Neural cell (in vitro differentiated cells): ENCODE data around the gene CCNK. TPM values are rescaled to one million over a fixed set of nuclear protein-coding genes. Genes with fewer than 3 reads are reported as not detected.

Source experiments
- H2AFZ ChIP-seq: fragments of 200-600, 300-800 bp; sonication (generic), shearing (Covaris generic); 2 replicates; pipeline ENCODE4 v1.6.0; 2014; ENCODE audit warnings: low read depth, mild to moderate bottlenecking, antibody characterized with exemption, low read length, moderate library complexity
- H3F3A ChIP-seq: fragments of 200-600 bp; shearing (Covaris generic); 2 replicates; pipeline ENCODE4 v1.6.1; 2016; ENCODE audit warnings: mild to moderate bottlenecking, moderate library complexity, mixed read lengths, antibody characterized with exemption, low read length; ENCODE audit not compliant: insufficient read depth, poor library complexity, severe bottlenecking
- H3K27ac ChIP-seq: fragments of 200-600, 300-800 bp; sonication (generic), shearing (Covaris generic); 2 replicates; pipeline ENCODE4 v1.5.1; 2014; ENCODE audit warnings: mild to moderate bottlenecking, low read length, moderate library complexity
- H3K27me3 ChIP-seq: fragments of 300-800, 200-600 bp; sonication (generic), shearing (Covaris generic); 2 replicates; pipeline ENCODE4 v1.6.0; 2014; ENCODE audit warnings: mild to moderate bottlenecking, low read depth, low read length, moderate library complexity; ENCODE audit not compliant: insufficient read depth
- H3K36me3 ChIP-seq: fragments of 300-800, 200-600 bp; sonication (generic), shearing (Covaris generic); 2 replicates; pipeline ENCODE4 v1.5.1; 2014; ENCODE audit warnings: mild to moderate bottlenecking, antibody characterized with exemption, low read length, moderate library complexity; ENCODE audit not compliant: insufficient read depth
- H3K4me2 ChIP-seq: fragments of 300-800, 200-600 bp; sonication (generic), shearing (Covaris generic); 2 replicates; pipeline ENCODE4 v1.6.0; 2014; ENCODE audit warnings: mild to moderate bottlenecking, low read length
- H3K4me3 ChIP-seq: fragments of 300-800, 200-600 bp; sonication (generic), shearing (Covaris generic); 2 replicates; pipeline ENCODE4 v1.5.1; 2014; ENCODE audit warnings: mild to moderate bottlenecking, low read length, moderate library complexity
- H3K79me2 ChIP-seq: fragments of 200-600 bp; shearing (Covaris generic); replicated peaks from 2 replicates; pipeline ENCODE4 v1.6.0; 2014; ENCODE audit warnings: mild to moderate bottlenecking, low read length, moderate library complexity; ENCODE audit not compliant: insufficient read depth
- H3K9ac ChIP-seq: fragments of 300-800, 200-600 bp; sonication (generic), shearing (Covaris generic); 2 replicates; pipeline ENCODE4 v1.6.1; 2016; ENCODE audit warnings: mild to moderate bottlenecking, low read length, mixed read lengths
- H3K9me2 ChIP-seq: fragments of 200-600 bp; shearing (Covaris generic); 2 replicates; pipeline ENCODE4 v1.6.1; 2016; ENCODE audit warnings: mild to moderate bottlenecking, low read length, mixed read lengths; ENCODE audit not compliant: insufficient read depth
- H3K9me3 ChIP-seq: fragments of 200-600, 300-800 bp; sonication (generic), shearing (Covaris generic); 2 replicates; pipeline ENCODE4 v1.6.1; 2016; ENCODE audit warnings: mild to moderate bottlenecking, mixed run types, low read length, moderate library complexity, mixed read lengths
- H4K20me1 ChIP-seq: fragments of 200-600 bp; shearing (Covaris generic); 2 replicates; pipeline ENCODE4 v1.6.1; 2016; ENCODE audit warnings: mild to moderate bottlenecking, mixed run types; ENCODE audit not compliant: insufficient read depth
- EP300 ChIP-seq: fragments of 450-650 bp; conservative IDR thresholded peaks from 2 replicates; pipeline ENCODE4 v1.6.1; 2014; ENCODE audit warnings: antibody characterized with exemption, mild to moderate bottlenecking, moderate library complexity; ENCODE audit not compliant: poor library complexity, severe bottlenecking
- EZH2 ChIP-seq: fragments of 200-600, 300-800 bp; shearing (Covaris generic), sonication (generic); IDR thresholded peaks from 2 replicates; pipeline ENCODE4 v1.6.1; 2014; ENCODE audit warnings: antibody characterized with exemption, low read length, borderline replicate concordance, mild to moderate bottlenecking; ENCODE audit not compliant: insufficient read depth, poor library complexity, severe bottlenecking
- MXI1 ChIP-seq: fragments of 450-650 bp; conservative IDR thresholded peaks from 2 replicates; pipeline ENCODE4 v1.6.1; 2014; ENCODE audit warnings: antibody characterized with exemption, mild to moderate bottlenecking; ENCODE audit not compliant: poor library complexity, severe bottlenecking
- POLR2AphosphoS5 ChIP-seq: IDR thresholded peaks from 2 replicates; pipeline ENCODE4 v1.6.1; 2012
- RAD21 ChIP-seq: fragments of 450-650 bp; conservative IDR thresholded peaks from 2 replicates; pipeline ENCODE4 v1.6.1; 2014; ENCODE audit warnings: antibody characterized with exemption, mild to moderate bottlenecking, moderate library complexity
- SMC3 ChIP-seq: fragments of 450-650 bp; conservative IDR thresholded peaks from 2 replicates; pipeline ENCODE4 v1.6.1; 2014; ENCODE audit warnings: antibody characterized with exemption, mild to moderate bottlenecking, moderate library complexity; ENCODE audit not compliant: poor library complexity
- TAF1 ChIP-seq: IDR thresholded peaks from 2 replicates; pipeline ENCODE4 v1.6.1; 2012; ENCODE audit warnings: low read depth
- polyA plus RNA-seq: library from polyadenylated mRNA; depleted of rRNA; stranded (reverse); fragments of >200 nt; gene quantifications from 2 replicates; pipeline ENCODE4 v1.2.3, GENCODE V29; 2014
- TF ChIP-seq, protein P1 (sequence below): fragments of 450-650 bp; IDR thresholded peaks from 2 replicates; pipeline ENCODE4 v1.5.1; 2014; ENCODE audit warnings: antibody characterized with exemption, mild to moderate bottlenecking, moderate library complexity; ENCODE audit not compliant: poor library complexity, severe bottlenecking
- TF ChIP-seq, protein P2 (sequence below): IDR thresholded peaks from 2 replicates; pipeline ENCODE4 v1.6.1; 2012; ENCODE audit warnings: borderline replicate concordance

The CCNK gene
- polyA plus RNA-seq, 1 donor from 2014 or later: 11.2 TPM

DNA sequence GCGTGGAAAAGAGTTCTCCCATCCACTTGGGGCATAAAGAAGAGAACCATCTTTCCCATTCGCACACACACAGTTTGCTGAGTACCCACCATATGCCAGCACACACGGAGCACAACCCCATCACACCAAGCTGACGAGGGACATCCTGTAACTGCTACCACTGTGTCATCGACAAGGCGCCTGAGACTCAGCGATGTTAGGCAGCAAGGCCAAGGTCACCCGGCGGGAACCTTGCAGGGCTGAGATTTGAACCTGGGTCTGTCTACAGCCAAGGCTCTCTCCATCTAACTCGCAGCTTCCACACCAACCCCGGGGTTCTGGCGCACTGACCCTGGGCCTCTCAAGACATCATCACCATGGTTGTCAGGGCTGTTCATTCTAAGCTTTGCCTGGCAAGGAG is 62.8 kb downstream of the CCNK start:
- H2AFZ ChIP-seq: no peak overlapping the region
- H3K9me2 ChIP-seq: no peaks in the 10 kb centered on the region
- H3K27me3 ChIP-seq: no peaks in the 10 kb centered on the region
- TF ChIP-seq EP300 (no peak), RAD21 (no peak), POLR2AphosphoS5 (no peak), MXI1 (no peak), SMC3 (no peak)
- TF ChIP-seq, protein P1, sequence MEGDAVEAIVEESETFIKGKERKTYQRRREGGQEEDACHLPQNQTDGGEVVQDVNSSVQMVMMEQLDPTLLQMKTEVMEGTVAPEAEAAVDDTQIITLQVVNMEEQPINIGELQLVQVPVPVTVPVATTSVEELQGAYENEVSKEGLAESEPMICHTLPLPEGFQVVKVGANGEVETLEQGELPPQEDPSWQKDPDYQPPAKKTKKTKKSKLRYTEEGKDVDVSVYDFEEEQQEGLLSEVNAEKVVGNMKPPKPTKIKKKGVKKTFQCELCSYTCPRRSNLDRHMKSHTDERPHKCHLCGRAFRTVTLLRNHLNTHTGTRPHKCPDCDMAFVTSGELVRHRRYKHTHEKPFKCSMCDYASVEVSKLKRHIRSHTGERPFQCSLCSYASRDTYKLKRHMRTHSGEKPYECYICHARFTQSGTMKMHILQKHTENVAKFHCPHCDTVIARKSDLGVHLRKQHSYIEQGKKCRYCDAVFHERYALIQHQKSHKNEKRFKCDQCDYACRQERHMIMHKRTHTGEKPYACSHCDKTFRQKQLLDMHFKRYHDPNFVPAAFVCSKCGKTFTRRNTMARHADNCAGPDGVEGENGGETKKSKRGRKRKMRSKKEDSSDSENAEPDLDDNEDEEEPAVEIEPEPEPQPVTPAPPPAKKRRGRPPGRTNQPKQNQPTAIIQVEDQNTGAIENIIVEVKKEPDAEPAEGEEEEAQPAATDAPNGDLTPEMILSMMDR: no peak
- no peak overlapping the region for H3K27ac ChIP-seq
- no peaks in the 10 kb centered on the region for H4K20me1 ChIP-seq
- H3K9me3 ChIP-seq: no peaks in the 10 kb centered on the region
- no peaks in the 10 kb centered on the region for H3K36me3 ChIP-seq
- H3K9ac ChIP-seq: no peak overlapping the region
- peaks cover 13% of the 10 kb centered on the region for H3K79me2 ChIP-seq
- H3K4me2 ChIP-seq: no peak overlapping the region
- H3K4me3 ChIP-seq: no peak overlapping the region
- H3F3A ChIP-seq: no peaks in the 10 kb centered on the region

DNA sequence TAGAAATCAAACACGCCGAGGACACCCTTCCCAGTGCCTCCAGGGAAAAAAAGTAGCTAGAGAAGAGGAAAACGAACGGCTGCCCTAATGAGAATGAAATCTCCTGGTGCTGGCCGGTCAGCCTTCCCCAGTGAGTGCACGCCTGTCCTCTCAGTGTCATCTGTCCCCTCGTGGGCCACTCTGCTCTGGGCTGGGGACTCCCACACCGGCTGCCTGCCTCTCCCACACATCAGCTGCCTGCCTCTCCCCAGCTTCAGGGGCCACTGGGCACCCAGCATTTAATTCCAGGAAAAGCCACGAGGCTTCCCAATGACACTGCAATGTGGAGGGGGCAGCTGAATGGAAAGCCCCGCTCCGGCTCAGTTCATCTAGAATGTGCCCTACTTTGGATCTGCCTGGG is 63.8 kb downstream of the CCNK start:
- Histone ChIP-seq H3K27ac (no peak overlapping the region), H3K4me3 (no peak overlapping the region), H3K9ac (no peak overlapping the region), H3K36me3 (no peaks in the 10 kb centered on the region), H3K4me2 (no peak overlapping the region), H3F3A (no peaks in the 10 kb centered on the region), H3K27me3 (no peaks in the 10 kb centered on the region), H4K20me1 (no peaks in the 10 kb centered on the region), H3K9me2 (no peaks in the 10 kb centered on the region), H2AFZ (no peak overlapping the region), H3K79me2 (peaks cover 14% of the 10 kb centered on the region), H3K9me3 (no peaks in the 10 kb centered on the region)
- TF ChIP-seq SMC3 (no peak), MXI1 (no peak), RAD21 (no peak), POLR2AphosphoS5 (no peak), EZH2 (no peak), EP300 (no peak), TAF1 (no peak)
- TF ChIP-seq, protein P1: no peak
- TF ChIP-seq, protein P2, sequence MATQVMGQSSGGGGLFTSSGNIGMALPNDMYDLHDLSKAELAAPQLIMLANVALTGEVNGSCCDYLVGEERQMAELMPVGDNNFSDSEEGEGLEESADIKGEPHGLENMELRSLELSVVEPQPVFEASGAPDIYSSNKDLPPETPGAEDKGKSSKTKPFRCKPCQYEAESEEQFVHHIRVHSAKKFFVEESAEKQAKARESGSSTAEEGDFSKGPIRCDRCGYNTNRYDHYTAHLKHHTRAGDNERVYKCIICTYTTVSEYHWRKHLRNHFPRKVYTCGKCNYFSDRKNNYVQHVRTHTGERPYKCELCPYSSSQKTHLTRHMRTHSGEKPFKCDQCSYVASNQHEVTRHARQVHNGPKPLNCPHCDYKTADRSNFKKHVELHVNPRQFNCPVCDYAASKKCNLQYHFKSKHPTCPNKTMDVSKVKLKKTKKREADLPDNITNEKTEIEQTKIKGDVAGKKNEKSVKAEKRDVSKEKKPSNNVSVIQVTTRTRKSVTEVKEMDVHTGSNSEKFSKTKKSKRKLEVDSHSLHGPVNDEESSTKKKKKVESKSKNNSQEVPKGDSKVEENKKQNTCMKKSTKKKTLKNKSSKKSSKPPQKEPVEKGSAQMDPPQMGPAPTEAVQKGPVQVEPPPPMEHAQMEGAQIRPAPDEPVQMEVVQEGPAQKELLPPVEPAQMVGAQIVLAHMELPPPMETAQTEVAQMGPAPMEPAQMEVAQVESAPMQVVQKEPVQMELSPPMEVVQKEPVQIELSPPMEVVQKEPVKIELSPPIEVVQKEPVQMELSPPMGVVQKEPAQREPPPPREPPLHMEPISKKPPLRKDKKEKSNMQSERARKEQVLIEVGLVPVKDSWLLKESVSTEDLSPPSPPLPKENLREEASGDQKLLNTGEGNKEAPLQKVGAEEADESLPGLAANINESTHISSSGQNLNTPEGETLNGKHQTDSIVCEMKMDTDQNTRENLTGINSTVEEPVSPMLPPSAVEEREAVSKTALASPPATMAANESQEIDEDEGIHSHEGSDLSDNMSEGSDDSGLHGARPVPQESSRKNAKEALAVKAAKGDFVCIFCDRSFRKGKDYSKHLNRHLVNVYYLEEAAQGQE: no peak
